ENCODE data around the gene MTUS2.

MTUS2 gene

DNA sequence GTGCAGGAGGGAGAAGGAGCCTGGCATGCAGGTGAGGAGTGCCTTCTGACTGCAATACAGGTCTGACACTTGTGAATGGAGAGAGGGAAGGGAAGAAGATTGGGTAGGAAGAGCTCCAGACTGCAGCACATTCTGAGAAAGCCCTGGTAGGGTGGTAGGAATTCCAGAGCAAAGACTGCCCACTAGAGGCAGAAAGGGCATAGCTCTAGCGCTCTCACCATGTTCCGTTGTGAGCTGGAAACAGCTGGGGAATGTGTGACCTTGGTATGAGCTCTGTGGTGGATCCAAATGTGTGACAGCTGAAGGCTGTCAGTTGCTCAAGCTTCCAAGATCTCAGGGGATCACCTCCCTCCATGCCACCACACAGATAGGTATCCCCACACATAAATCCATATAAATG is 2.9 kb upstream of the MTUS2 start:
- H4K20me1 ChIP-seq (ENCODE audit: low read depth, low read length) = no peaks in the 10 kb centered on the region
- TF ChIP-seq EZH2phosphoT487 (conservative IDR thresholded peaks at IDR 0.05; ENCODE audit: low read length) = no peak
- TF ChIP-seq, protein P1, sequence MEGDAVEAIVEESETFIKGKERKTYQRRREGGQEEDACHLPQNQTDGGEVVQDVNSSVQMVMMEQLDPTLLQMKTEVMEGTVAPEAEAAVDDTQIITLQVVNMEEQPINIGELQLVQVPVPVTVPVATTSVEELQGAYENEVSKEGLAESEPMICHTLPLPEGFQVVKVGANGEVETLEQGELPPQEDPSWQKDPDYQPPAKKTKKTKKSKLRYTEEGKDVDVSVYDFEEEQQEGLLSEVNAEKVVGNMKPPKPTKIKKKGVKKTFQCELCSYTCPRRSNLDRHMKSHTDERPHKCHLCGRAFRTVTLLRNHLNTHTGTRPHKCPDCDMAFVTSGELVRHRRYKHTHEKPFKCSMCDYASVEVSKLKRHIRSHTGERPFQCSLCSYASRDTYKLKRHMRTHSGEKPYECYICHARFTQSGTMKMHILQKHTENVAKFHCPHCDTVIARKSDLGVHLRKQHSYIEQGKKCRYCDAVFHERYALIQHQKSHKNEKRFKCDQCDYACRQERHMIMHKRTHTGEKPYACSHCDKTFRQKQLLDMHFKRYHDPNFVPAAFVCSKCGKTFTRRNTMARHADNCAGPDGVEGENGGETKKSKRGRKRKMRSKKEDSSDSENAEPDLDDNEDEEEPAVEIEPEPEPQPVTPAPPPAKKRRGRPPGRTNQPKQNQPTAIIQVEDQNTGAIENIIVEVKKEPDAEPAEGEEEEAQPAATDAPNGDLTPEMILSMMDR (IDR thresholded peaks at IDR 0.05; ENCODE audit: insufficient read depth, low read length, poor library complexity, severe bottlenecking) = no peak
- H3K9me2 ChIP-seq (replicated peaks; ENCODE audit: insufficient read depth, low read length) = no peaks in the 10 kb centered on the region
- no peak overlapping the region for H3K4me2 ChIP-seq (ENCODE audit: low read depth, low read length, poor library complexity, severe bottlenecking)
- H3F3A ChIP-seq (ENCODE audit: insufficient read depth) = no peaks in the 10 kb centered on the region
- no peak overlapping the region for H2AFZ ChIP-seq (ENCODE audit: low read depth, low read length, severe bottlenecking)
- no peak overlapping the region for H3K4me3 ChIP-seq (ENCODE audit: insufficient read depth, low read length, poor library complexity, severe bottlenecking)
- H3K9ac ChIP-seq (ENCODE audit: low read length) = no peak overlapping the region
- H3K9me3 ChIP-seq (ENCODE audit: insufficient read depth, low read length) = no peaks in the 10 kb centered on the region
- no peaks in the 10 kb centered on the region for H3K27me3 ChIP-seq (ENCODE audit: low read length)
- no peak overlapping the region for H3K27ac ChIP-seq (ENCODE audit: low read depth, low read length)
- H3K79me2 ChIP-seq (ENCODE audit: insufficient read depth, low read length) = no peaks in the 10 kb centered on the region
- H3K36me3 ChIP-seq (ENCODE audit: low read length) = no peaks in the 10 kb centered on the region

DNA sequence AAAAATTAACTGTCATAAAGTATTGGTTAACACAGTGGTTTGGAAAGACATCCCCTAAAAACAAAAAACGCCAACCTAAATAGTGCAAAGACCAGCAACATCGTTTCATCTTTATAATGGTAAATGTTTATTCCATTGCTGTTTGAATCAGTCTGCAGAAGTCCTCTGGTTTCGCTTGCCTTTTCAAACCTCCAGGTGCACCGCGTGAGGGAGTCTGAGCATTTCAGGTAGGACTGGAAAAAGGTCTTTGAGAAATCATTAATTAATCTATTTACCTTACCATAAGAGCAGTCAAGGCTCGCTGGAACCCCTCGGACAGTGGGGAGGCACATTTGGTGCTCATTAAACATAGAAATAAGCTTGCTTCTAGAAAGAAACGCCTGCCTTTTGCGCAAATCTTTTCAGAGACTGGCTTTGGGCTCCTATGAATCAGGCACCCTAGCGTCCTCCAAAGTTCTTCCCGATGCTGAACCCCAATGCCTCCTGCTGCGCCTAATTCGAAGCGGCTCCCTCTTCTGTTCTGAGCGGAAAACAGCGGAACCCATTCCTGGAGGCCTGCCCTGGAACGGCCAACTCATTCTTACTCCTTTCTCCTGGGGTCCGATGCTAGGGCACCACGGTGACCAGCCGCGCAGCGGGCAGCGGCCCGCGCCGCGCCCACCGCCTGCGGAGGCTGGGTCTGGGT is 951 bp upstream of the MTUS2 start:
- Histone ChIP-seq H3K27ac (ENCODE audit: low read depth, low read length) (no peak overlapping the region), H3K4me2 (ENCODE audit: low read depth, low read length, poor library complexity, severe bottlenecking) (no peak overlapping the region), H3F3A (ENCODE audit: insufficient read depth) (no peaks in the 10 kb centered on the region), H4K20me1 (ENCODE audit: low read depth, low read length) (no peaks in the 10 kb centered on the region), H3K27me3 (ENCODE audit: low read length) (no peaks in the 10 kb centered on the region), H3K36me3 (ENCODE audit: low read length) (no peaks in the 10 kb centered on the region), H3K9me2 (replicated peaks; ENCODE audit: insufficient read depth, low read length) (no peaks in the 10 kb centered on the region), H2AFZ (ENCODE audit: low read depth, low read length, severe bottlenecking) (no peak overlapping the region), H3K9ac (ENCODE audit: low read length) (no peak overlapping the region), H3K4me3 (ENCODE audit: insufficient read depth, low read length, poor library complexity, severe bottlenecking) (no peak overlapping the region), H3K9me3 (ENCODE audit: insufficient read depth, low read length) (no peaks in the 10 kb centered on the region), H3K79me2 (ENCODE audit: insufficient read depth, low read length) (no peaks in the 10 kb centered on the region)
- TF ChIP-seq, protein P1 (IDR thresholded peaks at IDR 0.05; ENCODE audit: insufficient read depth, low read length, poor library complexity, severe bottlenecking) = no peak
- TF ChIP-seq EZH2phosphoT487 (conservative IDR thresholded peaks at IDR 0.05; ENCODE audit: low read length) = no peak

DNA sequence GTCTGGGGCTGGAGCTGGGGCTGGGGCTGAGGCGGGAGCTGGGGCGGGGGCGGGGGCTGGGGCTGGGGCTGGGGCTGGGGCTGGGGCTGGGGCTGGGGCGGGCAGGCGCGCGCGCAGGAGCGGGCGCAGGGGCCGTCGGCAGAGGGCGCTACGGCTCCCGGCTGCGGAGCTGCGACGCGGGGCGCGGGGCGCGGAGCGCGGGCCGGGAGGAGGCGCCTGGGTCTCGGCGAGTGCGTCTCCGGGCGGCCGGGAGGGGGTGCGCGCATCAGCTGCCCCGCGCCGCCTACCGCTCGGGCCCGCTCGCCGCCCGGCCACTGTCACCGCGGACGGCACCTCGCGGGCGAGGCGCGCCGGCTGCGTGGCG is 422 bp upstream of the MTUS2 start:
- Histone ChIP-seq H3K4me3 (ENCODE audit: insufficient read depth, low read length, poor library complexity, severe bottlenecking) (no peak overlapping the region), H3K4me2 (ENCODE audit: low read depth, low read length, poor library complexity, severe bottlenecking) (no peak overlapping the region), H3K36me3 (ENCODE audit: low read length) (no peaks in the 10 kb centered on the region), H4K20me1 (ENCODE audit: low read depth, low read length) (no peaks in the 10 kb centered on the region), H3K27me3 (ENCODE audit: low read length) (no peaks in the 10 kb centered on the region), H3K9ac (ENCODE audit: low read length) (no peak overlapping the region), H3K27ac (ENCODE audit: low read depth, low read length) (no peak overlapping the region), H3K79me2 (ENCODE audit: insufficient read depth, low read length) (no peaks in the 10 kb centered on the region), H3F3A (ENCODE audit: insufficient read depth) (no peaks in the 10 kb centered on the region), H2AFZ (ENCODE audit: low read depth, low read length, severe bottlenecking) (no peak overlapping the region), H3K9me2 (replicated peaks; ENCODE audit: insufficient read depth, low read length) (no peaks in the 10 kb centered on the region), H3K9me3 (ENCODE audit: insufficient read depth, low read length) (no peaks in the 10 kb centered on the region)
- TF ChIP-seq EZH2phosphoT487 (conservative IDR thresholded peaks at IDR 0.05; ENCODE audit: low read length) = no peak
- TF ChIP-seq, protein P1 (IDR thresholded peaks at IDR 0.05; ENCODE audit: insufficient read depth, low read length, poor library complexity, severe bottlenecking) = no peak

Measured in SU-DHL-6 (cell line).